Activated CD4-positive, CD25-positive, alpha-beta regulatory T cell treated with anti-CD3 and anti-CD28 coated beads, Interleukin-2, amount 50 U/mL, for 72 hours (primary cell): ENCODE measurements around the gene DNAJC3.
"Not testable (repeated sequence)": the region's sequence is repeated elsewhere in the genome, so short reads cannot be mapped to it uniquely, and the experiment has no call there.

Source experiments
- DNase-seq: peaks from one replicate; pipeline ENCODE4 v3.0.0; 2021

Gene DNAJC3

DNA sequence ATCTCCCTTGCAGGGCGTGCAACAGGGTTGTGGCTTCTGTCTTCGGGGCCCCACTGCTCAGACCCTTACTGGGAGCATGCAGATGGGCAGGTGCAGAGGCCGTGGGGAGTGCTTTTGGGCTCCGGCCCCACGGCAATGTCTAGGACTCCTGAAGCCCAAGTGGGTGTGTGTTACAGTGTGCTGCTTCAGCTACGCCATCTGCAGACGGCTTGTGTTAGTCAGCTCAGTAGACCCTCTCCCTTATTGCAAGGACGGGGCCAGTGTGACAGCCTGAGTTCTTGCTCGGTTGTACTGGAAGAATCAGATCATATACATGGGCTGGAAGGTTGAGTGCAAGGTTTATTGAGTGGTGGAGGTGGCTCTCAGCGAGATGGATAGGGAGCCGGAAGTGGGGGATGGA lies 39.3 kb downstream of the DNAJC3 start:
- no peak for DNase-seq

DNA sequence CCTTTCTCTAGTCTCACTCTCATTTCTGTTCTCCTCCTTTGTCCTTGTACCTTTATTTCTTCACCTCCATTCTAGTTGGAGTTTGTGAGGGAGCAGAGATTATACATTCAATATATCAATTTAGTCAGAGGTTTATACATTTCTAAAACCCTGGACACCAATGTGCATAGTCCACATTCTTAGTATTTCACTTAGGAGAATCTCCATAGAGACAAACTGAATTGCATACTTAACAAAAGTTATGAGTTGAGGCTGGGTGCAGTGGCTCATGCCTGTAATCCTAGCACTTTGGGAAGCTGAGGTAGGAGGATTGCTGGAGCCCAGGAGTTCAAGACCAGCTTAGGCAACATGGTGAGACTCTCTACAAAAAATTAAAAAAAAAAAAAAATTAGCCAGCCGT lies 45.3 kb downstream of the DNAJC3 start:
- no peak for DNase-seq

DNA sequence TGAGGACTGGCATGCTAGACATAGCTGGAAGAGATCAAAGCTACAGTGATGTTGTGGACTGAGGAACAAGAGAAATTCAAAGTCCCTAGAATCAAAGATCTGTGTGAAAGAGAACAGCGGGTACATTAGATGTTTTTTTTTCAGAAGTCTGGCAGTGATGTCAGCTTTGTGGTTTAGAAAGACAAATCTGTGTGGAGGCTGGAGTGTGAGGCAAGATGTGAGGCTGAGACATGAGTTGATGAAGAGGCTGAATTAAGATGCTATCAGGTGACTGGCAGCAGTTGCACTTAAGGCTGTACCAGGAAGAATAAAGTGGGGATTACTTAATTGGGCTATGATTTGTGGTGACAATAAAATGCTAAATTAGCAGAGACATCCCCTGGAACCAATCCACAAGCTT lies 46.5 kb downstream of the DNAJC3 start:
- no peak for DNase-seq

DNA sequence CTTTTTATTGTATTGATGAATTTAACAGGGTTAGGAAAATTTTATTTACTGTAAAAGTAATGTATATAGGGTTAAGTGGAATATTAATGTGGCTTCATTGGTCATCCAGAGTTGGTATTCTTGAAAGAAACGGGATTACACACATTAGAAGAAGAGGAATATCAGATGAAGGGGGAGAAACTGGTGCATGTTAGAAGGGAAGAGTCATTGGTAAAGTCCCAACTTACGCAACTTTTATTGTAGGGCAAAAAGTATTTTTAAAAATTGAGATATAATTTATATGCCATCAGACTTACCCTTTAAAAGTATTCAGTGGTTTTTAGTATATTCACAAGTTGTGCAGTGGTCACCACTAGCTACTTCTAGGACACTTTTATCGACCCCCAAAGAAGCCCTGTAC lies 47.3 kb downstream of the DNAJC3 start:
- no peak for DNase-seq

DNA sequence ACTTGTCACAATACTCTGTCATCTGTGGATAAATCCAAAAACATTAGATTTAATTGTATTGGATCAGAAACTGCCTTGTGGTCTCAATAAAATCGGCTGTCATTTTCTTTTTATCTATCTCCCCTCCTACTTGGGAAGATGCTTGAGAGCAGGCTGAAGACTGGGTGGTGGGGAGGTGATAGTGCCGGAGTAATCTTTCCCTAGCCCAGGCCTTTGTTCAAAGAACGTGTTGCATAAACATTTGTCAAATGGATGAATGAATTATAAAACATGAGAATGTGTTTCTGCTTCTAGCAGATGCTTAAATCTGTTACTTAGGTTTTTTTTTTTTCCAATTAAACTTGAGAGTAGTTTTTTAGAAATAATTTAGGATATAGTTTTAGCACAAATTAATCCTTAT lies 49.9 kb downstream of the DNAJC3 start:
- DNase-seq, result no peak

DNA sequence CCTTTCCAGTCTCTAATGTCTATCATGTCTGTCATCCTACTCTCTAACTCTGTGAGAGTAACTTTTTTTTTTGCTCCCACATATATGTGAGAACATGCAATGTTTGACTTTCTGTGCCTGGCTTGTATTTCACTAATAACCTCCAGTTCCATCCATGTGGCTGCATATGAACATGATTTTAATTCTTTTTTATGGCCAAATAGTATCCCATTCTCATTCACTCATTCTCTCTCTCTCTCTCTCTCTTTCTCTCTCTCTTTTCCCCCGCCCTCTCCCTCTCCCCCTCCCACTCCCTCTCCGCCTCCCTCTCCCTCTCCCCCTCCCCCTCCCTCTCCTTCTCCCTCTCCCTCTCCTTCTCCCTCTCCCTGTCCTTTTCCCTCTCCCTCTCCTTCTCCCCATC lies 52.0 kb downstream of the DNAJC3 start:
- DNase-seq, result no peak

DNA sequence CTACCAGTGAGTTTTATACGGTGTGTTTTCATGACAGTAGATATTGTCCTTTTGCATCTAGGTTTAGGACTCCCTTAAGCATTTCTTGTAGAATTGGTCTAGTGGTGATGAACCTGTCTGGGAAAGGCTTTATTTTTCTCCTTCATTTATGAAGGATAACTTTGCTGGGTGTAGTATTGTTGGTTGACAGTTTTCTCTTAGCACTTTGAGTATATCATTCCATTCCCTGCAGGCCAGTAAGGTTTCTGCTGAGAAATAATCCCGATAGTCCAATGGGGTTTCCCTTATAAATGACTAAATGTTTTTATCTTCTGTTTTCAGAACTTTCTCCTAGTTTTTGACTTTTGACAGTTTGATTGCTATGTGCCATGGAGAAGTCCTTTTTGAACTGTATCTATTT lies 57.2 kb downstream of the DNAJC3 start:
- DNase-seq, result no peak

DNA sequence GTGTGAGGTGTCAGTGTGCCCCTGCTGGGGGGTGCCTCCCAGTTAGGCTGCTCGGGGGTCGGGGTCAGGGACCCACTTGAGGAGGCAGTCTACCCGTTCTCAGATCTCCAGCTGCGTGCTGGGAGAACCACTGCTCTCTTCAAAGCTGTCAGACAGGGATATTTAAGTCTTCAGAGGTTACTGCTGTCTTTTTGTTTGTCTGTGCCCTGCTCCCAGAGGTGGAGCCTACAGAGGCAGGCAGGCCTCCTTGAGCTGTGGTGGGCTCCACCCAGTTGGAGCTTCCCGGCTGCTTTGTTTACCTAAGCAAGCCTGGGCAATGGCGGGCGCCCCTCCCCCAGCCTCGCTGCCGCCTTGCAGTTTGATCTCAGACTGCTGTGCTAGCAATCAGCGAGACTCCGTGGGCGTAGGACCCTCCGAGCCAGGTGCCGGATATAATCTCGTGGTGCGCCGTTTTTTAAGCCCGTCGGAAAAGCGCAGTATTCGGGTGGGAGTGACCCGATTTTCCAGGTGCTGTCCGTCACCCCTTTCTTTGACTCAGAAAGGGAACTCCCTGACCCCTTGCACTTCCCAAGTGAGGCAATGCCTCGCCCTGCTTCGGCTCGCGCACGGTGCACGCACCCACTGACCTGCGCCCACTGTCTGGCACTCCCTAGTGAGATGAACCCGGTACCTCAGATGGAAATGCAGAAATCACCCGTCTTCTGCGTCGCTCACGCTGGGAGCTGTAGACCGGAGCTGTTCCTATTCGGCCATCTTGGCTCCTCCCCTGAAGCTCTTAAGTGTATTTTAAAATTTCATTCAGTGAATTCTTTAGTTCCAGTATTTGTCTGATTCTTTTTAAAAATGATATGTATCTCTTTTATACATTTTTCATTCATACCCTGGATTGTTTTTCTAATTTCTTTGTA lies 63.4 kb downstream of the DNAJC3 start:
- DNase-seq, result not testable (repeated sequence)

DNA sequence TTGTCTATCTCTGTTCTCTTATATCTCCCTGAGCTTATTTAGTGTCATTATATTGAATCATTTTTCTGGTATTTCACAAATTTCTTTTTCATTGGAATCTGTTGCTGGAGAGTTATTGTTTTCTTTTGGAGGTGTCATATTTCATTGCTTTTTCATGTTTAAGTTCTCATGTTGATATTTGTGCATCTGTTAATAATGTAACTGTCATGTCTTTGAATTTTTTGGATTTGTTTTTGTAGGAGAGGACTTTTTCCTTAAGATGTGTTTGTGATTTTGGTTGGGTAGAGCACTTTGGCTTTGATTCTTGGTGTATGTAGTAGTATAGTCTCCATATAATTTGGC lies 64.0 kb downstream of the DNAJC3 start:
- DNase-seq, result no peak

DNA sequence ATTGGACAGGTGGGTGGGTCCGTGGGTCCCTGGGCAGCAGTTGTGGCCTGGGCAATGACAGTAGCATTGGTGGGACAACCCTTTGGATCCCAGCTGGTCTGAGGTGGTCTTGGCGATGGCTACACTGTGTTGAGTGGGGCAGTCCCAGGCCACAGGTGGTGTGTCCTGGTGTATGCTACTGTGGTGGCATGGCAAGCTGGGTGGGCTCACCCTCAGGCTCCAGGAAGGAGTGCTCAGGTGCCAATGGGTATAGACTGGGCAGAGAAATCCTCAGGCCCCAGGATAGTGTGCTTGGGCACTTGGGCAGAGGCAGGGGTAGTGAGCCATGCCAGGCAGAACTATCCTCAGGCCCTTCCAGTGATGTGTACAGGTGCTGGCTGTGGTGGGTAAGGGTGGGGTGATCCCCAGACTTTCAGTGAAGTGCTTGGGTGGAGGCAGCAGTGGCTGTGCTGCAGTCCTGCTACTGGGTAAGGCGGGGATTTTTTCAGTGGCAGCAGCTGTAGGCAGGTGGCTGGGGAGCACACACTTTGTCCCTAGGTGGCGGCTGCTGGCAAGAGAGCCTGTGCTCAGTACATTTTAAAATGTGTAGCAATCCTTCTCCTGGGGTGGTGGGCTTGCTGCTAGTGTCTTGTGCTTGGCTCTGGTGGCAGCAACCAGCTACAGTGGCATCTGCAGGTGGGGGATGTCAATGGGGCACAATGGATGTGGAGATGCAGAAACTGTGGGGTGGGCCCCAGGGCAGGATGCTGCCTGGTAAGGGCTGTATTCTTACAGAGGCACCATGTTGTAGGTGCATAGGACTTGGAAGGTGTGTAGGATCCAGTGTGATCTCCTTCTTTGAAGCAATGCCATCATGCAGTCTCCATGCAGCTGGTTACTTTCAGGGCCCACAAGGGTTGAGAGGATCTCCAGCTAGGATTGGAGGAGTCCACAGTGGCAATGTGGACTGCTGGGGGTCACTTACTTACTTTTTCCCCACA lies 64.9 kb downstream of the DNAJC3 start:
- DNase-seq, result no peak

DNA sequence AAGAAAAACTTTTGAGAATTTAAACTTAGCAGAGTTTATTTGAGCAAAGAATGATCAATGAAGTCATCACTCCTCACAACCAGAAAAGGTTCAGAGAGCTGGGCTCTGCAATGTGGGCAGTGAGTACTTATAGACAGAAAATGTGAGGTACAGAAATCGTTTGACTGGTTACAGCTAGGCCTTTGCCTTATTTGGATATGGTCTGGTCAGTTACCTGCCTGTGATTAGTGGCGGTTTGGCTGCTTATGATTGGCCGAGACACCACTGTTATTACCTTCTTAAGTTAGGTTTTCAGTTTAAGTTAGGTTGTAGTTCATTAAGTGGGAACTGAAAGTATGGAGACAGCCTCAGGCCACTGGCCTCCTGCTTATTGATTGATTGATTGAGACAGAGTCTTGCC lies 66.3 kb downstream of the DNAJC3 start:
- no peak for DNase-seq

DNA sequence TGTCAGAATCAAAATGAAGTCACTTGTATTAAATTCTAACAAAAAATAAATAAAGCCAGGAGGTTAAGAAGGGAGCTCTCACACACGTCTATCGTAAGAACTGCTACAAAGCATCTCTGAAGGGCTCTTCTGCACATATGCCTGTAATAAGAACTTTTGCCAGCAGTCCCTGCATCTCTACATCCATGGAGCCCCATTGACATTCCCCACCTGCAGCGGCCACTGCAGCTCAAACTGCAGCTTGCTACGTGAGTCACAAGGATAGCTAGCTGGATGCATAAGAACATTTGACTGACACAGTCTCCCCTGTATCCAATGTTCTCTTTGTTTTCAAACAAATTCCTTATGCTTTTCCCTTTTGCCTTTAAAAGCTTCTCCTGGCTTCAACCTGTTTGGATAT lies 68.3 kb downstream of the DNAJC3 start:
- no peak for DNase-seq

DNA sequence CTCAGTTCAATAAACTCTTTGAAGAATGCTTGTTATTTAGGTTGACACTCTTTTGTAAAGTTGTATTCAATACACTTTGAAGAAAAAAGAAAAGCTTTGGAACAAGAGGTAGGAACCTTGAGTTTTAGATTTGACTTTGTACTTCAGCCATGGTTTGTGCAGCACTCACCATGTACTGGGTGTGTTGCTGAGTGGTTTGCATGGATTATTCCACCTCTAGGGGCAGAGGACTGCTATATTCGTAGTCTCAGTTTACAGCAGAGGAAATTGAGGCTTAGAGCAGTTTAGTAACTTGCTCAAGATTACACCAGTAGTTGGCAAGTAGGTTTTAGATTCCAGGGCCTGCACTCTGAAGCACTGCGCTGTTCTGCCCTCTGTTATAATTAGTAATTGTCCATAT lies 68.8 kb downstream of the DNAJC3 start:
- DNase-seq, result no peak

DNA sequence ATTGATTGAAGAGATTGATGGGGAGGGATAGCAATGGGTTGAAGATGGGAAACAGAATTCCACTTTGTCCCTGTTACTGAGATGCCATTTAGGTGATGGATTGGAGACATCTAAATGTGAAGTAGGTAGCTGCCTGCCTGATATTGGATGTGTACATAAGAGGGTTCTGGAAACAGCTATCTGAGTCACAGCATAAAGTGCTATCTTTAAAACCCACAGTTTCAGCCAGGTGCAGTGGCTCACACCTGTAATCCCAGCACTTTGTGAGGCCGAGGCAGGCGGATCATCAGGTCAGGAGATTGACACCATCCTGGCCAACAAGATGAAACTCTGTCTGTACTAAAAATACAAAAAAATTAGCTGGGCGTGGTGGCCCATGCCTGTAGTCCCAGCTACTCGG lies 72.6 kb downstream of the DNAJC3 start:
- no peak for DNase-seq

DNA sequence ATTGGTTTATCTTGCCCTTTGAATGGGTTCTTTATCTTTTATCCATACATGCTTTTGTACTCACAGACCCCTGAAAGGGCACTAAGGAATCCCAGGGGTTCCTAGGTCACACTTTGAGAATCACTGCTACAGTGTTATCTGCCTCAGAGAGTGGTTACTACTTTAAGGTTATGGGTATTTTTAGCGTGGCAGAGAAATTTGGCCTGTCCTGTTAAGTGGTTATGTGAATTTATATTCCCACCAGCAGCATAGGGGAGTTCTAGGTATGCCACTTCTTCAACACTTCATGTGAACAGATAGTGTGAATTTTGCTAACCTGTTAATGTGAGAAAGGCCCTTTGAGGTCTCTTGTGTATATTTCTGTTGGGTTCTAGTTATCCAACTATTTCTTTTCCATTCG lies 75.7 kb downstream of the DNAJC3 start:
- no peak for DNase-seq

DNA sequence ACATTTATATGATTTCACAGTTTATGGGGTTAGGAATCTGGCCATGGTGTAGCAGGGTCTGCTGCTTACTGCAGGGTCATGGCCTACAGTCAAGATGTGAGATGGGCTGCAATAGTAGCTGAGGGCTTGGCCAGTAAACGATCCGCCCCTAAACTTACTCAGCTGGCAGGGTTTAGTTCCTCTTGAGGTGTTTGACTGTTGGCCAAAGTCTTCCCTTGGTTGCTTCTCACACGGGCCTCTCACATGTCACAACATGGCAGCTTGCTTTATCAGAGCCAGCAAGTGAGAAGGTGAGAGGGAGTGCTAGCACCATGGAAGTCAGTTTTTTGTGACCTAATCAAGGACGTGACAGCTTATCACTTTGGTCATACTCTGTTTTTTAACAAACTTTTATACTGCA lies 77.1 kb downstream of the DNAJC3 start:
- DNase-seq, result no peak

DNA sequence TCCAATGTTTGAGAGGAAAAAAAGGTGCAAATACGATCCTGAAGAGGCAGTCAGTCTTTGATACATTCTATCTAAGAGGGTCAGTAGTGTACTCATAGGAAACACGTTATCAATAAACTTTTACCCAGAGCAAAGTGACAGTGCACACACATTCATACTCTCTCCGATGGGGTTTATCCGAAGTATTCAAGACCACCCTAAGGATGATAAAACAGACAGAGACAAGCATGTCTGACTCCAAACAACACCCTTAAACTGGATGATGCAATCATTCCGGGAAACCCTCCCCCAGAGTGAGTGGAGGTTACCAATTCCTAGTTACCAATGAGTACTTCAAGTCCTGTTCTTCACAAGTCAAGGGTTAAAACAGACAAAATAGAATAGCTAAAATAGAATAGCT lies 79.1 kb downstream of the DNAJC3 start:
- no peak for DNase-seq

DNA sequence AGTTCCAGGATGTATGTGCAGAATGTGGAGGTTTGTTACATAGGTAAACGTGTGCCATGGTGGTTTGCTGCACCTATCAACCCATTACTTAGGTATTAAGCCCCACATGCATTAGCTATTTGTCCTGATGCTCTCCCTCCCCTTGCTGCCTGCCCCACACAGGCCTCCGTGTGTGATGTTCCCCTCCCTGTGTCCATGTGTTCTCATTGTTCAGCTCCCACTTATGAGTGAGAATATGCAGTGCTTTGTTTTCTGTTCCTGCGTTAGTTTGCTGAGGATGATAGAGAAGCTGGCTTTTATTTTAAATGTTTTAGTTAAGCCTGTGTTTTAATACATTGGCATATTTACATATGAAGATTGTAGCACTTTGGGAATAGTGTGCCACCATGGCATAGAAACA lies 85.7 kb downstream of the DNAJC3 start:
- not testable (repeated sequence) for DNase-seq

DNA sequence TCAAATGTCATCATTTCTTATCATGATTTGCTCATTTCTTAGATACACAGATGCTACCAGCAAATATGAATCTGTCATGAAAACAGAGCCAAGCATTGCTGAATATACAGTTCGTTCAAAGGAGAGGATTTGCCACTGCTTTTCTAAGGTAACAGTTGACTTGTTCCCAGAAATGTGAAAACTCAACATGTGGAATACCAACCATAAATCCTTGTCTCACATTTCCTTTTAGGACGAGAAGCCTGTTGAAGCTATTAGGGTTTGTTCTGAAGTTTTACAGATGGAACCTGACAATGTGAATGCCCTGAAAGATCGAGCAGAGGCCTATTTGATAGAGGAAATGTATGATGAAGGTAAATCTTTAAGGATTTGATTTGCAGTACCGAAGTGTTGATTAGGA lies 86.7 kb downstream of the DNAJC3 start:
- no peak for DNase-seq

DNA sequence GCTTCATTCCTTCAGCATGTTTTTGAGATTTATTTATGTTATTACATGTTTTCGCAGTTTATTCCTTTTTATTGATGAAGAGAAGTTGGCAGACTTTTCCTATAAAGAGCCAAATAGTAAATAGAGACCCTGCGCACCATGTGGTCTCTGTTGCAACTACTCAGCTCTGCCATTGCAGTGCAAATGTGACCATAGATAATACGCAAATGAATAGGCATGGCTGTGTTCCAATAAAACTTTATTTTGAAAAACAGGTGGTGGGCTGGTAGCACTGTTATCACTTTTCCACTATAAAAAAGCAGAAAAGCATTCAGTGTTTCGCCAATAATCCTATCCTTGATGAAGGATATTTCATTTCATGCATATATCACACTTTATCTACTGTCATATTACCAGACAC lies 95.0 kb downstream of the DNAJC3 start:
- no peak for DNase-seq

DNA sequence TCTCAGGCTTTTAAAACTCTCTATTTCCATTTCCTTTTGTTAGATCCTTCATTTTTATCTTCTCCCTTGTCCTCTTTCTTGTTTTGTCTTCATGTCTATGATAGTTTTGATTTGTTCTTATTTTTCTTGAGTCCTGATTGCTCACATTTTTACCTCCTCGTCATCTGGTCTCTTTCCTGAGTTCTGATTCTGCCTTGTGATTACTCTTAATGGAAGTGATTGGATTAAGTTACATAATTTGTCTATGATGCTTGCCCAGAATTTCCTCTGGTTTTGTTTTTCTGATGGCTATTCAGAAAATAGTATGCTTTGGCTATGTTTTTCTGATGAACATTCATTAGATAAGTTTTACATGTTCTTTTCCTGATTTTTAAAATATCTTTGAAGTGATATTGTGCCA lies 102.6 kb downstream of the DNAJC3 start:
- no peak for DNase-seq

DNA sequence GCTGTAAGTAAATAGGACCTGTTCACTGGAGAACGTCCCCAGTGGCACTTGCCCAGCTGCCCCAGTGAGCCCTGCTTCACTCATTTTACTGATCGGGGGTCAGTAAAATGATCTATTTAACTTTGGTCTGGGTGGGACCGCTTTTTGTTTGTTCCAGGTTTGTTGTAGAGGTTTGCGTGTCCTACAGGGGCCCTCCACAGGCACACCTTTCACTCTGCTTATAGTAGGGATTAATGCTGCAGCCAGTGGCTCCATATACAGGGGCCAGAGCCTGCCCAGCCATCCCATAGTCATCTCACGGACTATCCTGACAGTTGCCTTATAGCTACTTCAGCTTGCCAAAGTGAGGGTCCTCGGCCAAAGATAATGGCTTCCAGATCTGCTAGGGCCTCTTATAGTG lies 104.1 kb downstream of the DNAJC3 start:
- no peak for DNase-seq

DNA sequence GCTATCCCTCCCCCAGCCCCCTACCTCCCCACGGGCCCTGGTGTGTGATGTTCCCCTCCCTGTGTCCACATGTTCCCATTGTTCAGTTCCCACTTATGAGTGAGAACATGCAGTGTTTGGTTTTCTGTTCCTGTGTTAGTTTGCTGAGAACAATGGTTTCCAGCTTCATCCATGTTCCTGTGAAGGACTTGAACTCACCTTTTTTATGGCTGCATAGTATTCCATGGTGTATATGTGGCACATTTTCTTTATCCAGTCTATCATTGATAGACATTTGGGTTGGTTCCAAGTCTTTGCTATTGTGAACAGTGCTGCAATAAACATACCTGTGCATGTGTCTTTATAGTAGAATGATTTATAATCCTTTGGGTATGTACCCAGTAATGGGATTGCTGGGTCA lies 105.0 kb downstream of the DNAJC3 start:
- DNase-seq, result not testable (repeated sequence)

DNA sequence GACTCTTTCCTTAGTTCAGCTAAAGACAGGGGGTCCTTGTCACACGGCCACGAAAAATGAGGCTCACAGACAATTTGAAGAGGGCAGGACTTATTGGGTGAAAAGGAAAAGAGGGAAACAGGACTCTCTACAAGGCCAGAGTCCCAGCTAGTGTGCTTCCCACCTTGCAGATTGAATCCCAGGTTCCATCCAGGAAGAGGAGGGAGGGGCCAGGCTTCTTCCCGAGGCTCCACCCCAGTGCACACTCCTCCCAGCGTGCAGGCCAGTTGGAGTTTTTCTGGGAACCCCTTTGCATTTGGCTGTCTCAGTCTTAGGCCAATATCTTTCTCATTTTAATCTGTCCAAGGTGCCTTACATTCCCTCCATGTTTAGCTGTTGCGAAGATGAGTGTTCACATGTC lies 106.8 kb downstream of the DNAJC3 start:
- DNase-seq, result no peak
